Activated CD4-positive, alpha-beta T cell treated with anti-CD3 and anti-CD28 coated beads, Interleukin-2, amount 50 U/mL, for 4 hours (primary cell): ENCODE results near the gene CCNJ.

ENCODE experiments used
- DNase-seq, 2 experiments: peaks; one replicate each; pipeline ENCODE4 v3.0.0-alpha.2; 2020

Gene CCNJ

GRCh38 chr10:96061232-96061631, 17.8 kb downstream of the CCNJ start:
- DNase-seq: no peak

- DNase-seq: no peak
Measured at GRCh38 chr10:96072674-96073073, 29.3 kb downstream of the CCNJ start.

GRCh38 chr10:96073722-96074121, 30.3 kb downstream of the CCNJ start:
- DNase-seq: no peak

GRCh38 chr10:96074776-96075175, 31.4 kb downstream of the CCNJ start:
- no peak for DNase-seq

- no peak for DNase-seq
Measured at GRCh38 chr10:96075977-96076376, 32.6 kb downstream of the CCNJ start.

GRCh38 chr10:96077156-96077555, 33.8 kb downstream of the CCNJ start:
- DNase-seq: no peak

GRCh38 chr10:96082153-96082552, 38.8 kb downstream of the CCNJ start:
- DNase-seq: no peak

- no peak for DNase-seq
Measured at GRCh38 chr10:96082748-96083147, 39.4 kb downstream of the CCNJ start.

- DNase-seq: no peak
Measured at GRCh38 chr10:96089116-96089515, 45.7 kb downstream of the CCNJ start.

- DNase-seq: peak; percentile 87 to 90
Measured at GRCh38 chr10:96089670-96090462, 46.5 kb downstream of the CCNJ start.

- peak; percentile 1 to 6 for DNase-seq
Measured at GRCh38 chr10:96090463-96090800, 47.0 kb downstream of the CCNJ start.

GRCh38 chr10:96092999-96093767, 49.8 kb downstream of the CCNJ start:
- no peak for DNase-seq

GRCh38 chr10:96093948-96094347, 50.6 kb downstream of the CCNJ start:
- DNase-seq: no peak

- DNase-seq: no peak
Measured at GRCh38 chr10:96096958-96097357, 53.6 kb downstream of the CCNJ start.

GRCh38 chr10:96097865-96098264, 54.5 kb downstream of the CCNJ start:
- DNase-seq: no peak

GRCh38 chr10:96107623-96108038, 64.2 kb downstream of the CCNJ start:
- no peak for DNase-seq
